Gastrocnemius medialis (tissue), 4 donors: ENCODE data around the gene ADAM12. TPM values are rescaled to one million over a fixed set of nuclear protein-coding genes. Genes with fewer than 3 reads are reported as not detected.

Experiments used
- ATAC-seq, 2 donors: fragments of 150-250 bp; one replicate each; pipeline ENCODE4 v1.9.1; 2016
- DNase-seq, 2 donors: peaks; one replicate each; pipeline ENCODE4 v3.0.0-alpha.2; 2019
- H3K27ac ChIP-seq, 4 donors: fragments of 200-600 bp; sonication (generic); 1 replicate in 1 of 4; 2 replicates in 3 of 4; pipeline ENCODE4 v1.5.1; 2016 to 2018; ENCODE audit warnings: mild to moderate bottlenecking in 2 of 4, moderate library complexity in 1 of 4
- H3K27me3 ChIP-seq, 3 donors: fragments of 200-600 bp; sonication (generic) in 2 of 3; 1 replicate in 1 of 3; 2 replicates in 2 of 3; pipeline versions ENCODE4 v1.5.1 to v1.6.0; 2016 to 2019; ENCODE audit warnings: mild to moderate bottlenecking in 1 of 3, moderate library complexity in 1 of 3
- H3K36me3 ChIP-seq, 2 donors: fragments of 200-600 bp; sonication (generic) in 1 of 2; one replicate each; pipeline ENCODE4 v1.5.1; 2017 to 2018
- H3K4me1 ChIP-seq, 2 donors: fragments of 200-600 bp; sonication (generic) in 1 of 2; one replicate each; pipeline ENCODE4 v1.5.1; 2016 to 2017; ENCODE audit warnings: mild to moderate bottlenecking in 2 of 2
- H3K4me3 ChIP-seq, 4 donors: fragments of 200-600 bp; sonication (generic) in 3 of 4; 1 replicate in 1 of 4; 2 replicates in 3 of 4; pipeline ENCODE4 v1.5.1; 2016 to 2019; ENCODE audit warnings: mild to moderate bottlenecking in 2 of 4
- H3K9me3 ChIP-seq, 3 donors: fragments of 200-600 bp; sonication (generic) in 2 of 3; 1 replicate in 1 of 3; 2 replicates in 2 of 3; pipeline ENCODE4 v1.5.1; 2016 to 2019
- POLR2A ChIP-seq, 2 donors: fragments of 450-650 bp; IDR thresholded peaks; one replicate each; pipeline ENCODE4 v1.6.1; 2017; ENCODE audit warnings: antibody characterized with exemption in 2 of 2, mild to moderate bottlenecking in 2 of 2, moderate library complexity in 2 of 2
- in situ Hi-C, 4 donors: fragments of 200-750 bp; cut with MboI; loops; one replicate each; pipeline versions ENCODE4 v1.15.0 to v1.8.0; 2017; ENCODE audit warnings: low sequenced_read_pairs in 4 of 4
- intact Hi-C: fragments of 100-400 bp; cut with DNase I; formaldehyde crosslinking; loops from one replicate; pipeline ENCODE4 v1.15.1; 2023; ENCODE audit warnings: low total_unique reads
- total RNA-seq, 4 donors: library from RNA; depleted of rRNA; stranded (reverse); fragments of >200 nt; gene quantifications; one replicate each; pipeline versions ENCODE4 v1.1.0 to v1.2.3, GENCODE V29; 2016
- TF ChIP-seq, protein P1 (sequence below), 5 experiments: fragments of 450-650 bp in 3 of 5; fragments of 200-600 bp in 2 of 5; sonication (generic) in 2 of 5; IDR thresholded peaks in 4 of 5; conservative IDR thresholded peaks in 1 of 5; 1 replicate in 4 of 5; 2 replicates in 1 of 5; pipeline ENCODE4 v1.5.1; 2016 to 2019; ENCODE audit warnings: antibody characterized with exemption in 5 of 5, mild to moderate bottlenecking in 3 of 5, moderate library complexity in 3 of 5

Gene ADAM12
- total RNA-seq, 4 donors from 2014 or later, result 0.10 TPM; not detected in 3

DNA sequence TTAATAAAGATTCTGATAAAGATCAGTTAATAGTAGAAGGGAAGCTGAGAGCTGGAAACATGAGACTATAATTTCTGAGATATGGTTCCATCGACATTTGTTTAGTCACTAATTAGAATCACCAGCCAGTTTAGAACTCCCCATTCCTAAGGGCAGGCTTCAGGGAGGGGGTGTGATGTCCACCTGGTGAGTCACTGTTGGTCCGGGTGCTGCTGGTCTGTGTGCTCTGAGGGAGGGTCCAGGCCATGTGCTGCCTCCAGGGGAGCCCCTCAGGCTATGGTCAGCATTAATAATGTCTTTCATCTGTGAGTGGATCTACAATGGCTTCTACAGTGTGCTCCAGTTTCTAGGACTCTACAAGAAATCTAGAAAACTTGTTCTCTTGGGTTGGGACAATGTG, 115.8 kb downstream of the ADAM12 start:
- Histone ChIP-seq H3K9me3 (no peaks in the 10 kb centered on the region), H3K36me3 (no peaks in the 10 kb centered on the region), H3K27me3 (no peaks in the 10 kb centered on the region), H3K4me1 (no peaks in the 10 kb centered on the region), H3K4me3 (no peak overlapping the region), H3K27ac (no peak overlapping the region)
- DNase-seq, result no peak
- intact Hi-C loops (no loop called here), in situ Hi-C loops (no loop called here)
- TF ChIP-seq, protein P1, sequence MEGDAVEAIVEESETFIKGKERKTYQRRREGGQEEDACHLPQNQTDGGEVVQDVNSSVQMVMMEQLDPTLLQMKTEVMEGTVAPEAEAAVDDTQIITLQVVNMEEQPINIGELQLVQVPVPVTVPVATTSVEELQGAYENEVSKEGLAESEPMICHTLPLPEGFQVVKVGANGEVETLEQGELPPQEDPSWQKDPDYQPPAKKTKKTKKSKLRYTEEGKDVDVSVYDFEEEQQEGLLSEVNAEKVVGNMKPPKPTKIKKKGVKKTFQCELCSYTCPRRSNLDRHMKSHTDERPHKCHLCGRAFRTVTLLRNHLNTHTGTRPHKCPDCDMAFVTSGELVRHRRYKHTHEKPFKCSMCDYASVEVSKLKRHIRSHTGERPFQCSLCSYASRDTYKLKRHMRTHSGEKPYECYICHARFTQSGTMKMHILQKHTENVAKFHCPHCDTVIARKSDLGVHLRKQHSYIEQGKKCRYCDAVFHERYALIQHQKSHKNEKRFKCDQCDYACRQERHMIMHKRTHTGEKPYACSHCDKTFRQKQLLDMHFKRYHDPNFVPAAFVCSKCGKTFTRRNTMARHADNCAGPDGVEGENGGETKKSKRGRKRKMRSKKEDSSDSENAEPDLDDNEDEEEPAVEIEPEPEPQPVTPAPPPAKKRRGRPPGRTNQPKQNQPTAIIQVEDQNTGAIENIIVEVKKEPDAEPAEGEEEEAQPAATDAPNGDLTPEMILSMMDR (IDR thresholded peaks at IDR 0.05 in 4 of 5, conservative IDR thresholded peaks at IDR 0.05 in 1 of 5), result no peak
- no peak for TF ChIP-seq POLR2A (IDR thresholded peaks at IDR 0.05)
- no peak for ATAC-seq

DNA sequence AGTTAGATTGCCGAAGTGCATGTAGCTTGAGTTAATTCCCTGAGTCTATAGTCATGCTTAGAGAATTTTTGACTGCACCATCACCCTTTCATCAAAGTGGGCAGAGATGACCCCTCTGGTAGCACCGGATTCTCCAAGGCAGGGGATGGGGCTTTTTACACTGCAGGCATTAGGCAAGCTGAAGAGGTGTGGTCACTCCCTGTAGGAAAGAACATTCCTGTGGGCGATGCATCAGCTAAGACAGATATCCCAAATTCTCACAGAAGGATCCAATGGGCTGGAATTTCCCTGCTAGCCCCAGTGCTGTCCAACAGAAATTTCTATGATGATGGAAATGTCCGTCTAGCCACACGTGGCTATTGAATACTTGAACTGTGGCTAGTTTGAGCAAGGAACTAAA, 118.2 kb downstream of the ADAM12 start:
- H3K4me3 ChIP-seq, result no peak overlapping the region
- intact Hi-C loops, result no loop called here
- no peaks in the 10 kb centered on the region for H3K4me1 ChIP-seq
- DNase-seq, result no peak
- H3K27me3 ChIP-seq, result no peaks in the 10 kb centered on the region
- H3K9me3 ChIP-seq, result no peaks in the 10 kb centered on the region
- no peaks in the 10 kb centered on the region for H3K36me3 ChIP-seq
- ATAC-seq, result no peak
- no peak overlapping the region for H3K27ac ChIP-seq
- no peak for TF ChIP-seq POLR2A (IDR thresholded peaks at IDR 0.05)
- TF ChIP-seq, protein P1 (IDR thresholded peaks at IDR 0.05 in 4 of 5, conservative IDR thresholded peaks at IDR 0.05 in 1 of 5), result no peak
- in situ Hi-C loops, result no loop called here

DNA sequence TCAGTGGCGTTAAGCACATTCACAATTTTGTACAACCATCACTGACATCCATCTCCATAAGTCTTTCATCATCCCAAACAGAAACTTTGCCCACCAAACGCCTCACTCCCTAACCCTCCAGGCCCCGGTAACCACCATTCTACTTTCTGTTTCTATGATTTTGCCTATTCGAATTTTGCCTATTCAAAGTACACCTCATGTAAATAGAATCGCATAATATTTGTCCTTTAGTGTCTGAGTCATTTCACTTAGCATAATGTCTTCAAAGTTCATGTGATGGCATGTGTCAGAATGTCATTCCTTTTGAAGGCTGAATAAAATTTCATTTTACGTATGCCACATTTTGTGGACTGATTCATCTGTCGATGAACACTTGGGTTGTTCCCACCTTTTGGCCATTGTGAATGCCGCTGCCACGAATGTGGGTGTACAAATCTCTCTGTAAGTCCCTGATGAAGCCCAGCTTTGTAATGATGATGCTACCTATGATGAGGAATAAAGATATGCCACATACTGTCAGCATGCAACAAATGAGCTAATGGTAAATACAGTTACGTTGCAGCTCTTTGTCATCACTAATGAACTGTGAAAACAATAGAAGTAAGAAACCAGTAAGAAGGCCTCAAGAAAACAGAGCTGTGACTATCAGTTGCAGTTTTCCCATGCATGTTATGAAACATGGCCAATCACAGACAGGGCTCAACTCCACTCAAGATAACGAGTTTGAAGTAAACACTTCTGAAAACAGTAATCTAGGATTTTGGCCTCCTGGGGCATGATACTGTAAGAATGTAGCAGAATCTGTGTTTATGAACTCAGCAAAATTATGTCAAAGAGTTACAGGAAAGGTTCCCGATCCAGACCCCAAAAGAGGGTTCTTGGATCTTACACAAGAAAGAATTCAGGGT, 120.0 kb downstream of the ADAM12 start:
- in situ Hi-C loops, result no loop called here
- no peak for DNase-seq
- Histone ChIP-seq H3K4me1 (no peaks in the 10 kb centered on the region), H3K27me3 (no peaks in the 10 kb centered on the region), H3K27ac (no peak overlapping the region), H3K9me3 (no peaks in the 10 kb centered on the region), H3K4me3 (no peak overlapping the region), H3K36me3 (no peaks in the 10 kb centered on the region)
- ATAC-seq, result no peak
- TF ChIP-seq, protein P1 (IDR thresholded peaks at IDR 0.05 in 4 of 5, conservative IDR thresholded peaks at IDR 0.05 in 1 of 5), result no peak
- no peak for TF ChIP-seq POLR2A (IDR thresholded peaks at IDR 0.05)
- intact Hi-C loops, result no loop called here

DNA sequence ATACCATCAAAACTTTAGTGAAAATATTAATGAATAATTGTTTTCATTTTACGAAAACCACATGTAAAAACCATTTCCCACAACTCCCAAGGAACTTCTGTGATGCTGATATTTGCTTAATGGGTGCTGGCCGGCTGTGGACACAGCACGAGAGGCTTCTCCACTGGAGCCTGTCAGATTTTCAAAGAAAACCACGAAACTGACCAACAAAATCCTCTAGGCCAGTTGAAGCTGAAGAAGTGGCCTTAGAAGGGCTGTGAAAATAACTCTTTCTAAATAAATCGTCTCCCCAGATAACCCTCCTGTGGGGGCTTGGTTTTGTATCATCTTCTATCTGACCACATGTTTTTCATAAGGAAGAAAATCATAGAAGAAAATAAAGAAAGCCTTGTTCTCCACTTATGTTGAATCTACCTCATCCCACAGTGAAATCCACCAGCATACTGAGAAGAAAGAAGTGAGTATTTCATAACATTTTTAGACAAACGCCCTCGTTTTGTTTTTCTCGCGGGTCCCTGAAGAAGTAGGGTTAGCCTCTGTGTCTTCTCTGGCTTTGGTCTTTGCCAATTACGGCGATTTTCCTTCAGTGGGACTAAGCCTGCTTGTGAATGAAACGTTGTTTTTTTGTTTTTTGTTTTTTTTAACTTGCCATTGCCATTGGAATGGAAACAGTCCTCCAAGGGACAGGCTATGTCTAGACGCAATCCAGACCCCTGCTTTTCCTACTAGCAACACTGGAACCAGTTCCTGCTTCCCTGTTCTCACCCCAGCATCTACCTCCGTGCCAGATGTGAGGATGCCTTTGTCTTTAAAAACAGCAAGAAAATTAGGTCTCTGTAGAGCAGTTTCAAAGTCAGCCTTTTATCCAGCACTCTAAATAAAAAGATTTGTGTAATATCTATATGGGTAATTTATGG, 123.9 kb downstream of the ADAM12 start:
- ATAC-seq (no peak), DNase-seq (no peak)
- Histone ChIP-seq H3K27ac (no peak overlapping the region), H3K9me3 (no peaks in the 10 kb centered on the region), H3K36me3 (no peaks in the 10 kb centered on the region), H3K4me1 (no peaks in the 10 kb centered on the region), H3K4me3 (no peak overlapping the region), H3K27me3 (no peaks in the 10 kb centered on the region)
- intact Hi-C loops (no loop called here), in situ Hi-C loops (no loop called here)
- TF ChIP-seq, protein P1 (IDR thresholded peaks at IDR 0.05 in 4 of 5, conservative IDR thresholded peaks at IDR 0.05 in 1 of 5), result no peak
- TF ChIP-seq POLR2A (IDR thresholded peaks at IDR 0.05), result no peak
